ENCODE measurements around the gene MGAM2. TPM values are rescaled to one million over a fixed set of nuclear protein-coding genes. Genes with fewer than 3 reads are reported as not detected.
"Not testable (repeated sequence)": the region's sequence is repeated elsewhere in the genome, so short reads cannot be mapped to it uniquely, and the experiment has no call there.

Gene MGAM2
- total and polyA plus RNA-seq, 5 experiments from 2014 or later = not detected

DNA sequence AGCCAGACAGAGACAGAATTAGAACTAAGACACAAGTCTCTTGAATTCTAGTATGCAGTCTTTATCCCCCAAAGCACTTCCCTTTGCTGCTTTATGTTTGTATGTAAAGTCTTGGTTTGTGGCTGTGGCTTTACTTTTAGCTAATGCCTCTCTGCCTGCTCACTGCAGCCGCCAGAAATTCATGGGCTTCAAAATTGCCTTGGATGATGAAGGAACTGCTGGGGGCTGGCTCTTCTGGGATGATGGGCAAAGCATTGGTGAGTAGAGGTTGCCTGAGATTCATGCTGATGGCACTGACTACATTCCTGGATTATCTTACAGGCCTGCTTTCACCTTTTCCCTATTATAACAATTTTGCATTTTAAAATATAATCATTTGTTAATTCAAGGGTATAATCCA is 10.9 kb upstream of the MGAM2 start:
- peaks cover 0 to 3% (median 0%) of the 10 kb centered on the region in 4 donors for H3K4me1 Mint-ChIP-seq
- H3K27ac Mint-ChIP-seq = no peak overlapping the region
- POLR2A ChIA-PET = no interaction called here
- no peak for ATAC-seq
- H3K4me3 Mint-ChIP-seq = no peak overlapping the region
- no peak for DNase-seq
- H3K9me3 Mint-ChIP-seq = no peaks in the 10 kb centered on the region
- no peaks in the 10 kb centered on the region for H3K36me3 Mint-ChIP-seq
- peaks cover 0 to 7% (median 3%) of the 10 kb centered on the region in 5 donors for H3K27me3 Mint-ChIP-seq

DNA sequence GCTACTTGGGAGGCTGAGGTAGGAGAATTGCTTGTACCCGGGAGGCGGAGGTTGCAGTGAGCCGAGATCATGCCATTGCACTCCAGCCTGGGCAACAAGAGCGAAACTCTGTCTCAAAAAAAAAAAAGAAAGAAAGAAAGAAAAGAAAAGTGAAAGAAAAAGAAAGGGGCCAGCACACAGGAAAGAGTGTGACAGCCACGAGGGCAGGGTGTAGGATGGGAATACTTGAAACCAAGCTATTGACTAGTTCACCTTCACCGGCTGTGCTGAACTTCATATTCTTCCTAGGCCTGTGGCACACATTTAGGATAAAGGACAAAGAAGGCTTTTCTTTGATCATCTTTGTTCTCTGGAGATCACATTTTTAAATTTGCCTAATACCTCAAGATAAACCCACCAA is 9.7 kb upstream of the MGAM2 start:
- H3K4me3 Mint-ChIP-seq, H3K4me1 Mint-ChIP-seq, POLR2A ChIA-PET, DNase-seq, ATAC-seq, H3K9me3 Mint-ChIP-seq, H3K27ac Mint-ChIP-seq, H3K36me3 Mint-ChIP-seq: not testable (repeated sequence)
- peaks cover 0 to 11% (median 5%) of the 10 kb centered on the region in 5 donors for H3K27me3 Mint-ChIP-seq

DNA sequence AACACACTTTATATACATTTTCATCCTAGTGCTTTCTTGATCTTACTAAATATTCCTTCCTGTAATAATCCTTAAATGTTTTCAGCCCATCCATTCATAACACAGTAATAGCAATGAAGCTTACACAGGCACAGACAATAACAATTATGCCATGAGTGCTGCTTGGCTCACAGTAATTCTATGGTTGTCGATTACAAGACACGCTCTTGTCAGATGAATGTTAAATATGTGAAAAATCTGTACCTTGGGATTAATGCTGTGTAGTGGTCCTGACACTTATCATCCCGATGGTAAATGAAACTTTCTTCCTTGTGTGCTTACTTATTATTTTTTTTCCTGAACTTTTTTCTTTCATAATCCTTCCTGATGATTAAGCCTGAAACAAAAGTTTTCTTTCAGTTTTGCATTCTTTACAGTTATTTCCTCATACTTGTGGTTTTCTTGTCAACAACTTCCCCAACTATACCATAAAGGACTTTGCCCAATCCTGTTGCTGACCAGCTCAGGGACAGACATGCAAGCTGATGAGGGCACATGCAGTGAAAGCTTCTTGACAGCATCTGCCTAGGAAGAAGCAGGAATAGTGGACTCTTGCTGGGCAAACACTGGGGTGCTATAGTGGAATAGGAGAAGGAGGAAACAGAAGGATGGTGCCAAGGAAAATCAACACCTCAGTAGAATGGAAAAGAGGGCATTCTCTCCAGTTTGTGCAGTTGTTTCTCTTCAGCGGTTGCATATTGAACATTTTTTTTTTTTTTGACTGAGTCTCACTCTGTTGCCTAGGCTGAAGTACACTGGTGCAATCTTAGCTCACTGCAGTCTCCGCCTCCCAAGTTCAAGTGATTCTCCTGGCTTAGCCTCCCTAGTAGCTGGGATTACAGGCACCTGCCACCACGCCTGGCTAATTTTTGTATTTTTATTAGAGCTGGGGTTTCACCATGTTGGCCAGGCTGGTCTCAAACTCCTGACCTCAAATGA is 6.7 kb upstream of the MGAM2 start:
- peaks cover 0 to 3% (median 0%) of the 10 kb centered on the region in 4 donors for H3K4me1 Mint-ChIP-seq
- H3K27ac Mint-ChIP-seq = no peak overlapping the region
- H3K27me3 Mint-ChIP-seq = peaks cover 0 to 19% (median 7%) of the 10 kb centered on the region in 5 donors
- no peaks in the 10 kb centered on the region for H3K36me3 Mint-ChIP-seq
- H3K9me3 Mint-ChIP-seq = no peaks in the 10 kb centered on the region
- POLR2A ChIA-PET = no interaction called here
- H3K4me3 Mint-ChIP-seq = no peak overlapping the region
- no peak for ATAC-seq
- no peak for DNase-seq

DNA sequence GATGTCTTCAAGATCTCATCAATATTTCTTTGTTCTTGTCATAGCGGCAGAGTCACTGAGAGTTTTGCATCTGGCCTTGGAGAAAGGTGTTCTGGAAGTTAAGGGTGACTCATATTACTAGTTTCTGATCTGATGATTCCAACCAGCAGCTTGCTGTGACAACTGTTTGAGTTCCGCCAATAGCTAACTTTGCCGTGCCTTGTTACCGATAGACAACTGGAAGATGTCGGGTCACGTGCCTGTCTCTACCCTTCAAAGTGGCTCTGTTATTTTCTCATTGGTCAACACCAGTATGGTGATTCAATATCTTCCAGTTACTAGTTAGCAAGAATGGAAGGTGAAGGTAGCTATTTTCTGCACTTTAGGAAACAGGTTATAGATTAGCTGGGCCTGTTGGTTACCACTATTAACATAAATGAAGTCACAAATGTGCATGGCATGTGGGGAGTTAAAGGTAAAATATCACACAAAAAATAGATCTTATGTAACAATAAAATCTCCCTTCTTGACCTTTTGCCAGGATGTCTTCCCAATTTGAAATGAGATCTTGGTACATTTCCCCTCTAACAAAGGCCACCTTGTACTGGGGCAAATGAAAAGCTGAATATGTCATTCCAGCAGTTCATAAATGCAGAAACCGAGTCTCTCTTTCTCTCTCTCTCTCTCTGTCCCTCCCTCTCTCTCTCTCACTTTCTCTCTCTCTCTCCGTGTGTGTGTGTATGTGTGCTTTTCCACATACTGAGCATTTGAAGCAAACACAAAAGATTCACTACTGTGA is 2.6 kb upstream of the MGAM2 start:
- Mint-ChIP-seq H3K4me3 (no peak overlapping the region), H3K27ac (no peak overlapping the region), H3K27me3 (peaks cover 8 to 28% (median 10%) of the 10 kb centered on the region in 5 donors), H3K36me3 (no peaks in the 10 kb centered on the region), H3K9me3 (no peaks in the 10 kb centered on the region), H3K4me1 (peaks cover 0 to 3% (median 0%) of the 10 kb centered on the region in 4 donors)
- no peak for DNase-seq
- POLR2A ChIA-PET = no interaction called here
- ATAC-seq = no peak

DNA sequence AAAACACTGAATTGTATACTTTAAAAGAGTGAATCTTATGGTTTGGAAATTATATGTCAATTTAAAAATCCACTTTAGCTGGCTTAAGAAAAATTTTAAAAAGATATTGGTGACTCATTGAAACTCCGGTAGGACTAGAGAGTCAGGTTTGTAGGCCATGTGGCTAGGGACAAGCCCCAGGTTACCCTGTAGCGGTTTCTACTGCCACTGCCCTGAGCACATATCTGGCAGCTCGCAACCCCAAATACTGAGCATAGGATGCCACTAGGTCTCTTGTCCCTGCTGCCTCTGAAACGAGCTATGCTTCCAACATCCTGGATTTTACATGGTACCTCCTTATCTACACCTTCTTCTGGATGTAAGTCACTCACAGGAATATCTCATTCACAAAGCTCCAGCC is 1.4 kb upstream of the MGAM2 start:
- no peak overlapping the region for H3K27ac Mint-ChIP-seq
- DNase-seq = no peak
- no peaks in the 10 kb centered on the region for H3K9me3 Mint-ChIP-seq
- H3K4me3 Mint-ChIP-seq = no peak overlapping the region
- no peaks in the 10 kb centered on the region for H3K36me3 Mint-ChIP-seq
- POLR2A ChIA-PET = no interaction called here
- peaks cover 6 to 26% (median 10%) of the 10 kb centered on the region in 5 donors for H3K27me3 Mint-ChIP-seq
- H3K4me1 Mint-ChIP-seq = no peaks in the 10 kb centered on the region
- no peak for ATAC-seq

DNA sequence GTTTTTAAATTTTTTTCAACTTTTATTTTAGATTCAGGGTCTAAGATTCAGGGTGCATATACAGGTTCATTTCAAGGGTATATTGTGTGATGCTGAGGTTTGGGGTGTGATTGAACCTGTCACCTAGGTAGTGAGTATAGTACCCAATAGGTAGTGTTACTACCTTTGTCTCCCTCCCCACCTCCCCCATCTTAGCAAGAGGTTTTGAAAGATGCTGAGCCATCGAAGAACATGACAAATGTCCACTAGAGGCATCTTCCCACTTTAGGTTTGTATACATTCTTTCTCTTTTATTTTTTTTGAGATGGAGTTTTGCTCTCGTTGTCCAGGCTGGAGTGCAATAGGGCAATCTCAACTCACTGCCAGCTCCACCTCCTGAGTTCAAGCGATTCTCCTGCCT is 880 bp upstream of the MGAM2 start:
- no peak overlapping the region for H3K4me3 Mint-ChIP-seq
- DNase-seq = no peak
- H3K9me3 Mint-ChIP-seq = no peaks in the 10 kb centered on the region
- peaks cover 6 to 26% (median 10%) of the 10 kb centered on the region in 5 donors for H3K27me3 Mint-ChIP-seq
- ATAC-seq = no peak
- no peaks in the 10 kb centered on the region for H3K4me1 Mint-ChIP-seq
- H3K36me3 Mint-ChIP-seq = no peaks in the 10 kb centered on the region
- no peak overlapping the region for H3K27ac Mint-ChIP-seq
- POLR2A ChIA-PET = no interaction called here

DNA sequence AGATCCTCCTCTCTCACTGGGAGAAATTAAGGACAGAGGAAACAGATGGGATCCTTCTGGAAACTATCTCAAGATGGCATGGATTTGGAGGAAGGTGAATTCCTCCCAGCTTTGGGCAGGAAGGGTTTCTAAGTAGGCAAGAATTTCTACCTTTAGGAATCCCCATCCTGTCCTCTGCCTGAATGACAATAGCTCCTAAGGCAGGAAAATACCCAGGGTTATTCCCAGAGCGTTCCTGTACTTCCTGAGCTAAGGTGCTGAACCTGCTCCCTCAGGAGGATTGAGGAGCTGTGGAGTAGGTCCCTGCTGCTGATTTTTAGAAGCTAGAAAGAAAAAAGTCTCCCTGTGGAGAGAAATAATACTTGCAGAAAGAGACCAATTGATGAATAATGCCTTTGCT is 568 bp downstream of the MGAM2 start:
- Mint-ChIP-seq H3K4me3 (no peak overlapping the region), H3K36me3 (no peaks in the 10 kb centered on the region), H3K4me1 (no peaks in the 10 kb centered on the region), H3K27ac (peak overlapping the region in 1 of 10 donors; percentile 36), H3K27me3 (peaks cover 6 to 21% (median 8%) of the 10 kb centered on the region in 5 donors), H3K9me3 (no peaks in the 10 kb centered on the region)
- no peak for ATAC-seq
- POLR2A ChIA-PET = no interaction called here
- DNase-seq = no peak

DNA sequence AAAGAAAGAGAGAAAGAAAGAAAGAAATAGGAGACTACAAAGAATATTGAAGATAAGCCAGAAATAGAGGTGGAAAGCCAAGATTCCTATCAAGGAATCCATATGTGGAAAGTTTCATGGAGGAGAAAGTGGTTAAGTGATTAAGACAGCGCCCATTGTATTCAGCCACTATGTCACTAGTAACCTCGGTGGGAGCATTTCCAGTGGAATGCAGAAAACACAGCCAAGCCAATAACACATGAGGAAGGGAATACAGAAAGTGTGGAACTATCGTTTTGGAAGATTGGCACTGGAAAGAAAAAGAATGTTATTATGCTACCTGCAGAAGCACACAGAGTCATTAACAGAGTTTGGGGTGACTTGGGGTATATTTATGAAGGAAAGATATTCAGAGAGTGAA is 2.7 kb downstream of the MGAM2 start:
- Mint-ChIP-seq H3K27me3 (peaks cover 4 to 24% (median 7%) of the 10 kb centered on the region in 5 donors), H3K36me3 (no peaks in the 10 kb centered on the region), H3K27ac (no peak overlapping the region), H3K9me3 (no peaks in the 10 kb centered on the region), H3K4me1 (no peaks in the 10 kb centered on the region), H3K4me3 (no peak overlapping the region)
- POLR2A ChIA-PET = no interaction called here
- ATAC-seq = no peak
- no peak for DNase-seq

DNA sequence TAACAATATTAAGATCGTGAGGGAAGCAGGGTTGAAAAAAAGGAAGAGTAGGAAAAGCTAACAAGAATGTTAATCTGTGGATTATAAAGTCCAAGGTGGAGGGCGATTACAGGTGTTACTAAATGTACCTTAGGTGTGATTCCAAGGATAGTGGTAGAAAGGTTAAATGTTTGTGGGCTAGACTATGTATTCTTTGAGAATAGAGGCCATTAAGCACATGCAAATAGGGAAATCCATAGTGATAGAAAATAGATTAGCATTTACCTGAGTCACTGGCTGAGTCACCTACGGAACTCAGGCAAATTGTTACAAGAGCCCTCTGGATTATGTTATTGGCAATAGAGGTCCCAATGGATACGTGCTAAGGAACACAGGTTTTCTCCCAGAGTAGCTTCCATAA is 9.0 kb downstream of the MGAM2 start:
- DNase-seq (no peak), ATAC-seq (no peak)
- no peaks in the 10 kb centered on the region for H3K9me3 Mint-ChIP-seq
- H3K27me3 Mint-ChIP-seq = peaks cover 0 to 4% (median 1%) of the 10 kb centered on the region in 5 donors
- no peak overlapping the region for H3K4me3 Mint-ChIP-seq
- no peaks in the 10 kb centered on the region for H3K36me3 Mint-ChIP-seq
- no peak overlapping the region for H3K27ac Mint-ChIP-seq
- POLR2A ChIA-PET = no interaction called here
- H3K4me1 Mint-ChIP-seq = no peaks in the 10 kb centered on the region

DNA sequence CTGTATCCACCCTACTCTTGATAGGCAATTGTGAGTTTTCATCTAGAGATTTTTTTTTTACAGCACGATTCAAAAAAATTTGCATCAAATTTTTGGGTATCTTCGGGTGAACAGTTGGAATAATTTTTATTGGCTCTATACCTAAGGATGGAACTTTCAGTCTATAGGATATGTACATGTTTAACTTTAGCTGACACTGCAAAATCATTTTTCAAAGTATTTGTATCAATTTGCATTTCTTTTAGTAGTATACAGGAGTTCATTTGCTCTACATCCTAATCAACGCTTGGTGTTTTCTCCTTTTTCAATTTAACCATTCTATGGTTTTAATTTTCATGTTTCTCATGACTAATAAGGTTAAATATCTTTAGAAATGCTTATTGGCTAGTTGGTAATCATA is 11.7 kb downstream of the MGAM2 start:
- H3K36me3 Mint-ChIP-seq = no peaks in the 10 kb centered on the region
- H3K4me3 Mint-ChIP-seq = no peak overlapping the region
- ATAC-seq (no peak), DNase-seq (no peak)
- peaks cover 0 to 1% (median 0%) of the 10 kb centered on the region in 9 donors for H3K9me3 Mint-ChIP-seq
- no peak overlapping the region for H3K27ac Mint-ChIP-seq
- peaks cover 0 to 11% (median 6%) of the 10 kb centered on the region in 5 donors for H3K27me3 Mint-ChIP-seq
- no peaks in the 10 kb centered on the region for H3K4me1 Mint-ChIP-seq
- POLR2A ChIA-PET = no interaction called here

DNA sequence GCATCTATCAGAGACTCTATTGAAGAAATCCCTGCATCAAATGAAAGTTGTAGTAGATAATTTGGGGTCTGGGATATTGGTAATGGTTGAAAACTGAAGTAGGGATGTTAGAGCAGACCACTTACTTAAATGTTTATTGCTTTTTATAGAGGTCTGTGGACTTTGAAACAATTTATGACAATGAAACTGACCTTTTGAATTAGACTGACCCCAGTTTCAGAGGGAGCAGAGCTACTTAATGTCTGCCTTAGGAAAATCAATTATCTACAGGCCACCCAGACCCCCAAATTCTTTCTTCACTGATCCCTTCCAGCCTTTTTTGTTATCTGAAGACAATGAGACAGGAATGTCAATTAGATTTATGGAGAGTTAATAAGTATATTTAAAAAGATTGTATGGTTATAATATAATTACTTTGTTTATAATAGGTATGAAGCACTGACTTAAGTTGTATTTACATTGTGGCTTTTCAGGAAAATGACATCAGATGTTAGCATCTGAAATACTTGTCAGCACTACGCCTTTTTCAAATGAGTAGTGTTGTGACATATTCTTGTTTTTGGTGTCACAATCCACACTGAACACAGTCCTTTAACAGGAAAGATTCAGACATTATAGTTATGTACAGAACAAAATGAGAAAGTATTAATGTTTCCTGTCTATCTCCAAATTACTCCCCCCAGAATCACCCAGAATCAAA is 13.9 kb downstream of the MGAM2 start:
- DNase-seq = no peak
- Mint-ChIP-seq H3K9me3 (peaks cover 0 to 1% (median 0%) of the 10 kb centered on the region in 9 donors), H3K27ac (no peak overlapping the region), H3K27me3 (peaks cover 0 to 10% (median 8%) of the 10 kb centered on the region in 5 donors), H3K4me3 (no peak overlapping the region), H3K4me1 (no peaks in the 10 kb centered on the region), H3K36me3 (no peaks in the 10 kb centered on the region)
- POLR2A ChIA-PET = no interaction called here
- no peak for ATAC-seq

DNA sequence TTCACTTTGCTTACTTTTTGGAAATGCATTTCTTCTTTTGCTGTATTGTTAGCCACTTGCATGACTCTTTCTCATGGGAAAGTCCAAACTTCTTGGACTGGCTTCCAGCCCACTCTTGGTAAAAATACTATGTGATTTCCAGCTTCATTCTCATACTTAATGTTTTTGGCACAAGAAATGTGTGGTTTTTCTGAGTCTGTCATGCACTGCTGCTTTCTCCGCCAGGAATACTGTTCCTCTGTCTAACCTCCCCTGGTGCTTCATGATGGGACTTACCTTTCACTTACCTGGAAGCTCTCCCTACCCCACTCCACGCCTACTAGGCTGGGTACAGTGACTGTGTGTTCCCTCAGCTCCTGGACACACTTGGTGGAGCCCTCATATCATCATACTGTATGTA is 18.7 kb downstream of the MGAM2 start:
- peaks cover 5 to 11% (median 9%) of the 10 kb centered on the region in 5 donors for H3K27me3 Mint-ChIP-seq
- no peaks in the 10 kb centered on the region for H3K4me1 Mint-ChIP-seq
- H3K4me3 Mint-ChIP-seq = no peak overlapping the region
- no peaks in the 10 kb centered on the region for H3K36me3 Mint-ChIP-seq
- H3K27ac Mint-ChIP-seq = no peak overlapping the region
- H3K9me3 Mint-ChIP-seq = peaks cover 0 to 1% (median 0%) of the 10 kb centered on the region in 9 donors
- DNase-seq (no peak), ATAC-seq (no peak)
- POLR2A ChIA-PET = no interaction called here
